DMS114 treated with DMSO at 0.1 percent for 48 hours (cell line): ENCODE results near the gene RANGRF.

Experiments used
- DNase-seq: peaks from one replicate; lab custom pipeline; 2025; ENCODE audit not compliant: unreplicated experiment; lab: John Stamatoyannopoulos, UW

The RANGRF gene

GRCh38 chr17:8273884-8274444 is 14.5 kb upstream of the RANGRF start:
- no peak for DNase-seq

- DNase-seq = no peak
Measured at GRCh38 chr17:8274816-8275215, 13.7 kb upstream of the RANGRF start.

- DNase-seq = no peak
Measured at GRCh38 chr17:8275421-8276290, 12.8 kb upstream of the RANGRF start.

- DNase-seq = no peak
Measured at GRCh38 chr17:8277317-8277716, 11.2 kb upstream of the RANGRF start.

DNA sequence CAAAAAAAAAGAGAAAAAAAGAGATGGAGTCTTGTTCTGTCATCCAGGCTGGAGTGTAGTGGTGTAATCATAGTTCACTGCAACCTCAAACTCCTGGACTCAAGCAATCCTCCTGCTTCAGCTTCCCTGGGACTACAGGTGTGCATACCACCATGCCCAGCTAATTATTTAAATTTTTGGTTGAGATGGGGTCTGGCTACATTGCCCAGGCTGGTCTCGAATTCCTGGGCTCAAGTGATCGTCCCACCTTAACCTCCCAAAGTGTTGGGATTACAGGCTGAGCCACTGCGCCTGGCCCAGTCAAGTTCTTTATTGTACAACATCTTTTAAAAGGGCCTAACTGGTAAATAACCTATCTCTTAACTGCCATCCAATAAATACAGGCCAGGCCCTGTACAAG is 6.1 kb upstream of the RANGRF start:
- no peak for DNase-seq

GRCh38 chr17:8283356-8283755 is 5.1 kb upstream of the RANGRF start:
- no peak for DNase-seq

DNA sequence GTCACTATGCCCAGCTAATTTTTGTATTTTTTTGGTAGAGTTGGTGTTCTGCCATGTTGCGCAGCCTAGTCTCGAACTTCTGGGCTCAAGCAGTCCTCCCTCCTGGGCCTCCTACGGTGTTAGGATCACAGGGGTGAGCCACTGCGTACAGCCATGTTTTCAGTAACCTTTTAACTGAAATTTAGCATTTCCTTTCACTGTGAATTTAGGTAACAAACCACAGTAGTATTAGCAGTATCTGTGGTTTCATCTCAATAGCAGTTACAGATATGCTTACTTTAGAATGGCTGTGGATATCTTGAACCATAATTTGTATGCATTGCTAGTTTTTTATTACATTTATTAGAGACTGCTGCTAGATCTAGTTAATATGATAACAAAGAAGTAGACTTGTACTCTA is 4.3 kb upstream of the RANGRF start:
- no peak for DNase-seq

GRCh38 chr17:8285270-8286181 is 2.9 kb upstream of the RANGRF start:
- no peak for DNase-seq

DNA sequence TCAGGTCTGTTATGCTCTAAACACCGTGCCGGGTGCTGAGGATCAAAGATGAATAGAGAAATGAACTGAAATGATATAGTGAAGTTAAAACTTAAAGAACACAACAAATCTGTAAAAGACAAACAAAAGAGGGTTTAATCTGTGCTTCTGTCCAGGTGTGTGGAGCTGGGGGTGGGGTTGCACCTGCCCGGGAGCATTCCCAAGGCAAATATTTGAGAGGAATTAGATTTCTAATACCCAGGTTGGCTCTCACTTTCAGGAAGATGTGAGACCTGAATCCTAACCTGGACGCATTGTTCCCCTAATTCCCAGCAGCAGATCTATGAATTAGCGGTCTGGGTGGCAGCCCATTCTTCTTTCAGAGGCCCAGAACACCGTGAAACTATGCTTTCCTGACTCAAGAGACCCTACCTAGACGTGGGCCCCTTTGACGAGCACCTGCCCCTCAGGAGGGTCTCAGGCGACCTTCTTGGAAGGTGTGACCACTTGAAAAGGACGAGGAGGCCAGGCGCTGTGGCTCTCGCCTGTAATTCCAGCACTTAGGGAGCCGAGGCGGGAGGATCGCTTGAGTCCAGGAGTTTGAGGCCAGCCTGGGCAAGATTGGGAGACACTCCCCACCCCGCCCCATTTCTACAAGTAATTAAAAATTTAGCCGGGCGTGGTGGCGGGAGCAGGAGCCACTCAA is 677 bp upstream of the RANGRF start:
- no peak for DNase-seq

DNA sequence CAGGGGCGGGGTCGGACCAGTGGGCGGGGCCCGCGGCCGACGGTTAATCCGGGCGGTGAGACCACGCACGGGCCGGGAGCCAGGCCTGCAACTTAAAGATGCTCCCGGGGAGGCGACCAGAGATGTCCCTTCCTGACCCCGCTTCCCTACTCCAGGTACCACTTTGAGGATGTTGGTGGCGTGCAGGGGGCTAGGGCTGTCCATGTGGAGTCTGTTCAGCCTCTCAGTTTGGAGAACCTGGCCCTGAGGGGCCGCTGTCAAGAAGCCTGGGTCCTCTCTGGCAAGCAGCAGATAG is 580 bp downstream of the RANGRF start:
- no peak for DNase-seq

DNA sequence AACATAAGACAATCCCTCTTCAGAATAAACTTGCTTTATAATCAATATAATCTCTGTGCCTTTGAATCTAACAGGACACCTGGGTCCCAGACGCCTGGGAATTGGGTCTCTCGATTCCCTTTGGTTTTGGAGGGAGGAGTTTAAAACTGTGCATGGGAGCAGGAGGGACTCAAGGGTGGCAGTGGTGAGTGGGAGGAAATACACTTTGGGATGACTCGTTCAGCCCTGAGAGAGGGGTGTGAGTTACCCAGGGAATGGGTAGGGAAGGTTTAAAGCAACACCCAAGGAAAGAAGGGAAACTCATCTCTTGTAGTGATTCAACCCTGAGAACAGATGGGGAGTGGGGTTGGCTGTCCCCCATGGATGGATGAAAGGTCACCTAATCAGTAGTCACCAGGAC is 1.6 kb downstream of the RANGRF start:
- peak; percentile 20 for DNase-seq

DNA sequence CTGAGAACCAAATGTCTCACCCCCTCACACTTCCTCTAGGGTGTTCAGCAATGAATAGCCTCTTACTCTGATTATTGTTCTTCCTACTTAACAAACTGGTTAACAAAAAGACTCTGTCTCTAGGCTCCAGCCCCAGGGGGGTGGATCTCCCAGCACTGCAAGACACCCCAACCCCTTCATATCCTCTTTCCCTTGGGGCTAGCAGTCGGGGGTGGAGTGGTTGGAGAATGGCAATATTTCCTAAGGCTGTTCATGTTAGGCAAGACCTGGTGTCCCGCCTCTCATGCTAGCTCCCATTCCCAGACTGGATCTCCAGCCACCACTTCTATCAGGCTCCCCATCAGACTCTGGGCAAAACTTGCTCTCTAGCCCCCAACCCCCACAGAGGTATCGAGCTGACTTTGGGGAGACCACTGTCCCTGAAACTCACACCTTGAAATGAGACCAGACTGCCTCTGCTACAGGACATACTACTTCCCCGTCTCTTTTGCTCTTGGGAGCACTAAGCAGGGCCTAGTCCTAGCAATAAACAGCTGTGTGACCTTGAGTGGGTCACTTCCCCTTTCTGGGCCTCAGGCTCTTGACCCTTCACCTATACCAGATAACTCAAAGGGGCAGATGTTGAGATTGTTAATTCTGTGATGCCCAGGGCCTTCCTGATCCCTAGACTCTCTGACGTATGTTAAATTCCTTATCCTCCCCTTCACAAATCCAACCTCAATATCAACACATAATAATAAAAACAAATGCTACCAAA is 4.3 kb downstream of the RANGRF start:
- DNase-seq = no peak

DNA sequence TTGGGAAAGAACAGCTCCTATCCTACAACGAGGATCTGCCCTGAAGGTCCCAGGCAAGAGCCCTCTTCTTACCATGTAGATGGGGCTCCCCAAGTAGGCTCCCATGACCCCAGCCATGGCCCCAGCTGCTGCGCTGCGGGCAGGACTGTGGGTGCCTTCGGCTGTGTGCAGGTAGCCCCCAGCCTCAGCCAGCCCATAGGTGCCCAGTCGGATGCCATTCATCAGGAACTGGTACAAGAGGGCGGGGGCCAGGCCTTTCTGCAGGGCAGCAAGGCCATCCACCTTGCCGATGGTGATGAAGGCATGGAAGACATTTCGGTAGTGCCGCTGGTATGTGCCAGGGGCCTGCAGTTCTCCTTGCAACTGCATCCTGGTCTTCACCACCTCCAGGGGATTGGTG is 5.9 kb downstream of the RANGRF start:
- DNase-seq = no peak

- peak; percentile 74 for DNase-seq
Measured at GRCh38 chr17:8294814-8295316, 6.4 kb downstream of the RANGRF start.

DNA sequence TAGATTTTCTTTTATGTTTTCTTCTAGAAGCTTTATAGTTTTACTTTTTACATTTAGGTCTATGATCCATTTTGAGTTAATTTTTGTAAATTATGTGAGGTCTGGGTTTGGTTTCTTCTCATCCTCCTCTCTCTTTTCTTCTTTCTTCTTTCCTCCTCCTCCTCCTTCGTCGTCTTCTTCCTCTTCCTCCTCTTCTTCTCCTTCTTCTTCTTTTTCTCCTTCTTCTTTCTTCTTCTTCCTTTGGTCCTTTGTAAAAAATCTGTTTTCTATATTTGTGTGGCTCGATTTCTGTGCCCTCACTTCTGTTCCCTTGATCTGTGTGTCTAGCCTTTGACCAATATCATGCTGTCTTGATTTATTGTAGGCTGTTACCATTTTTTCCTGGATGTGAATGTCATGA is 11.8 kb downstream of the RANGRF start:
- no peak for DNase-seq

- DNase-seq = peak; percentile 67
Measured at GRCh38 chr17:8300627-8301242, 12.3 kb downstream of the RANGRF start.

- DNase-seq = no peak
Measured at GRCh38 chr17:8310601-8311123, 22.2 kb downstream of the RANGRF start.

- DNase-seq = no peak
Measured at GRCh38 chr17:8311131-8311790, 22.8 kb downstream of the RANGRF start.

- DNase-seq = no peak
Measured at GRCh38 chr17:8312251-8312650, 23.8 kb downstream of the RANGRF start.
